B cell (primary cell): ENCODE results near the gene TJP3. TPM values are rescaled to one million over a fixed set of nuclear protein-coding genes. Genes with fewer than 3 reads are reported as not detected.

Experiments used
- ATAC-seq: fragments of 200-7000 bp; cut with Tn5 transposase; one replicate; pipeline ENCODE4 v1.10.0; 2021; ENCODE audit warnings: low read depth, mild to moderate bottlenecking, moderate number of reproducible peaks, moderate library complexity
- CTCF ChIA-PET: fragments of 350-600 bp; sonication (Branson Sonifier 250); formaldehyde crosslinking; loops from one replicate; lab custom pipeline; 2021; ENCODE audit warnings: antibody characterized with exemption, inconsistent platforms; lab: Charles Lee
- POLR2A ChIA-PET: fragments of 350-600 bp; sonication (Branson Sonifier 250); formaldehyde crosslinking; loops from one replicate; lab custom pipeline; 2021; ENCODE audit warnings: antibody characterized with exemption; lab: Charles Lee
- DNase-seq: peaks from one replicate; pipeline ENCODE4 v3.0.0; 2013
- H2AFZ ChIP-seq: 2 replicates; pipeline ENCODE4 v1.6.1; 2012; ENCODE audit warnings: mild to moderate bottlenecking, low read depth, low read length; ENCODE audit not compliant: insufficient read depth, poor library complexity, severe bottlenecking
- H3K27ac ChIP-seq, 2 donors: 1 replicate in 1 of 2; 2 replicates in 1 of 2; pipeline ENCODE4 v1.5.1; 2012 to 2013; ENCODE audit warnings: low read length in 2 of 2, mild to moderate bottlenecking in 2 of 2, moderate library complexity in 1 of 2
- H3K27me3 ChIP-seq, 4 experiments: fragments of 200-600 bp in 1 of 4; sonication (generic) in 1 of 4; replicated peaks in 1 of 4; 1 replicate in 2 of 4; 2 replicates in 2 of 4; pipeline versions ENCODE4 v1.6.1 to v1.7.0; 2013 to 2016; ENCODE audit warnings: low read length in 3 of 4, mild to moderate bottlenecking in 2 of 4, mixed read lengths in 1 of 4, moderate library complexity in 1 of 4; ENCODE audit not compliant: insufficient read depth in 4 of 4, control insufficient read depth in 3 of 4; ENCODE audit errors: control extremely low read depth in 1 of 4
- H3K36me3 ChIP-seq, 2 experiments: replicated peaks in 1 of 2; 1 replicate in 1 of 2; 2 replicates in 1 of 2; pipeline versions ENCODE4 v1.6.1 to v1.7.1; 2013; ENCODE audit warnings: low read length in 1 of 2; ENCODE audit not compliant: insufficient read depth in 2 of 2, control insufficient read depth in 1 of 2; ENCODE audit errors: control extremely low read depth in 1 of 2, extremely low read depth in 1 of 2
- H3K4me1 ChIP-seq, 2 donors: fragments of 200-600 bp in 1 of 2; sonication (generic) in 1 of 2; 1 replicate in 1 of 2; 2 replicates in 1 of 2; pipeline versions ENCODE4 v1.5.1 to v1.6.1; 2013 to 2017; ENCODE audit warnings: low read length in 2 of 2; ENCODE audit not compliant: control insufficient read depth in 2 of 2, insufficient read depth in 2 of 2
- H3K4me2 ChIP-seq: replicated peaks from 2 replicates; pipeline ENCODE3; 2012; ENCODE audit warnings: mild to moderate bottlenecking, low read depth, low read length; ENCODE audit not compliant: poor library complexity, severe bottlenecking
- H3K4me3 ChIP-seq, 5 experiments: fragments of 200-600 bp in 1 of 5; sonication (generic) in 1 of 5; 1 replicate in 3 of 5; 2 replicates in 2 of 5; pipeline versions ENCODE4 v1.5.1 to v1.7.0; 2011 to 2016; ENCODE audit warnings: low read length in 4 of 5, mild to moderate bottlenecking in 4 of 5, low read depth in 2 of 5, control low read depth in 1 of 5, moderate library complexity in 1 of 5; ENCODE audit not compliant: insufficient read depth in 1 of 5; ENCODE audit errors: control extremely low read depth in 1 of 5, extremely low read depth in 1 of 5
- H3K79me2 ChIP-seq: fragments of 200-600 bp; sonication (generic); one replicate; pipeline ENCODE4 v1.6.0; 2016; ENCODE audit warnings: low read length; ENCODE audit not compliant: control insufficient read depth, insufficient read depth
- H3K9ac ChIP-seq: fragments of 200-600 bp; sonication (generic); 2 replicates; pipeline ENCODE4 v1.6.1; 2017; ENCODE audit warnings: mild to moderate bottlenecking, low read length, moderate library complexity
- H3K9me3 ChIP-seq, 3 donors: one replicate each; pipeline versions ENCODE4 v1.6.1 to v1.7.1; 2013; ENCODE audit warnings: low read length in 2 of 3; ENCODE audit not compliant: control insufficient read depth in 2 of 3, insufficient read depth in 1 of 3; ENCODE audit errors: control extremely low read depth in 1 of 3
- H4K20me1 ChIP-seq: 2 replicates; pipeline ENCODE4 v1.6.0; 2012; ENCODE audit warnings: mild to moderate bottlenecking, low read length; ENCODE audit not compliant: insufficient read depth, control insufficient read depth, poor library complexity, severe bottlenecking
- H3K27ac Mint-ChIP-seq: one replicate; pipeline ENCODE4 v1.8.0; 2021; ENCODE audit warnings: mixed read lengths
- H3K27me3 Mint-ChIP-seq: one replicate; pipeline ENCODE4 v1.8.0; 2021; ENCODE audit warnings: mixed read lengths
- H3K4me1 Mint-ChIP-seq: one replicate; pipeline ENCODE4 v1.8.0; 2021; ENCODE audit warnings: mixed read lengths
- H3K4me3 Mint-ChIP-seq: one replicate; pipeline ENCODE4 v1.8.0; 2021; ENCODE audit warnings: mixed read lengths
- H3K9me3 Mint-ChIP-seq: one replicate; pipeline ENCODE4 v1.8.0; 2022; ENCODE audit warnings: mixed read lengths; ENCODE audit not compliant: insufficient read depth
- EZH2 ChIP-seq: IDR thresholded peaks from 2 replicates; pipeline ENCODE4 v1.6.1; 2012; ENCODE audit warnings: borderline replicate concordance, low read depth, mild to moderate bottlenecking, moderate library complexity, low read length; ENCODE audit not compliant: insufficient read depth, poor library complexity, severe bottlenecking
- WGBS: methylation state at CpG from one replicate; pipeline ENCODE4 v1.1.5; 2013; ENCODE audit warnings: missing lambda C conversion rate; ENCODE audit not compliant: insufficient coverage; 5-methylcytosine and 5-hydroxymethylcytosine counted together
- intact Hi-C: fragments of 100-400 bp; cut with micrococcal nuclease; formaldehyde crosslinking; loops from one replicate; pipeline ENCODE4 v1.10.0; 2022
- polyA plus RNA-seq: library from polyadenylated mRNA; depleted of rRNA; stranded (reverse); fragments of >200 nt; gene quantifications from 2 replicates; pipeline ENCODE4 v1.2.3, GENCODE V29; 2012
- total RNA-seq, 2 donors: library from RNA; stranded (reverse); fragments of 120-200 nt in 1 of 2; gene quantifications; 1 replicate in 1 of 2; 2 replicates in 1 of 2; pipeline versions ENCODE4 v1.2.3 to v1.2.4, GENCODE V29; 2013 to 2022
- TF ChIP-seq, protein P1 (sequence below): fragments of 200-600 bp; IDR thresholded peaks from one replicate; pipeline ENCODE4 v1.8.0; 2022; ENCODE audit warnings: antibody characterized with exemption, mild to moderate bottlenecking

The TJP3 gene
- total and polyA plus RNA-seq, 2 donors (not counting 1 experiment from before 2014, with no cell fraction given): 2.1 to 2.9 TPM

DNA sequence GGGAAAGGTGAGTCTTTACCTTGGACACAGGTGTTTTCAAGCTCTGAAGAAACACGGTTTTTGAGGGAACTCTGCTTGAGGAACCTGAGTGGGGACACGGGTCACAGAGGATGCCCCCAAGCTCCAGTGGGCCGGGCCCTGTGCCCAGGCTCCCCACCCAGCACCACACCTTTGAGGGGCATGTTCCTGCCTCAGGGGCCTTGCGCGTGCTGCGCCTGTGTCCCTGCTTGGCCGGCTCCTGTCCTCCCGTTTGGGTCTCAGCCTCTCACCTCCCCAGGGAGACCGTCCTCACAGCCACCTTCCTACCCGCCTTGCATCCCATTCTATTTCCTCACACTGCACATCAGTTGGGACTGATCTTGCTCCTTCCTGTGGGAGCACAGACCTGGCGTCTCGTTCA, 29.0 kb upstream of the TJP3 start:
- Mint-ChIP-seq H3K27ac (no peak overlapping the region), H3K27me3 (no peaks in the 10 kb centered on the region), H3K4me3 (no peak overlapping the region), H3K9me3 (no peaks in the 10 kb centered on the region), H3K4me1 (peaks cover 24% of the 10 kb centered on the region)
- peaks cover 80% of the 10 kb centered on the region for H4K20me1 ChIP-seq
- peaks cover 68% of the 10 kb centered on the region for H3K79me2 ChIP-seq
- no peak overlapping the region for H3K9ac ChIP-seq
- H3K4me2 ChIP-seq: no peak overlapping the region
- intact Hi-C loops: no loop called here
- H3K4me1 ChIP-seq: peaks cover 11 to 12% of the 10 kb centered on the region in 2 donors
- 88% methylated on average over 12 of the region's 12 CpGs for WGBS
- no peak overlapping the region for H3K4me3 ChIP-seq
- TF ChIP-seq, protein P1, sequence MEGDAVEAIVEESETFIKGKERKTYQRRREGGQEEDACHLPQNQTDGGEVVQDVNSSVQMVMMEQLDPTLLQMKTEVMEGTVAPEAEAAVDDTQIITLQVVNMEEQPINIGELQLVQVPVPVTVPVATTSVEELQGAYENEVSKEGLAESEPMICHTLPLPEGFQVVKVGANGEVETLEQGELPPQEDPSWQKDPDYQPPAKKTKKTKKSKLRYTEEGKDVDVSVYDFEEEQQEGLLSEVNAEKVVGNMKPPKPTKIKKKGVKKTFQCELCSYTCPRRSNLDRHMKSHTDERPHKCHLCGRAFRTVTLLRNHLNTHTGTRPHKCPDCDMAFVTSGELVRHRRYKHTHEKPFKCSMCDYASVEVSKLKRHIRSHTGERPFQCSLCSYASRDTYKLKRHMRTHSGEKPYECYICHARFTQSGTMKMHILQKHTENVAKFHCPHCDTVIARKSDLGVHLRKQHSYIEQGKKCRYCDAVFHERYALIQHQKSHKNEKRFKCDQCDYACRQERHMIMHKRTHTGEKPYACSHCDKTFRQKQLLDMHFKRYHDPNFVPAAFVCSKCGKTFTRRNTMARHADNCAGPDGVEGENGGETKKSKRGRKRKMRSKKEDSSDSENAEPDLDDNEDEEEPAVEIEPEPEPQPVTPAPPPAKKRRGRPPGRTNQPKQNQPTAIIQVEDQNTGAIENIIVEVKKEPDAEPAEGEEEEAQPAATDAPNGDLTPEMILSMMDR: no peak
- TF ChIP-seq EZH2: no peak
- ChIA-PET POLR2A (no interaction called here), CTCF (no interaction called here)
- no peak overlapping the region for H3K27ac ChIP-seq
- no peak overlapping the region for H2AFZ ChIP-seq
- H3K27me3 ChIP-seq: no peaks in the 10 kb centered on the region
- no peak for ATAC-seq
- DNase-seq: no peak
- no peaks in the 10 kb centered on the region for H3K36me3 ChIP-seq
- H3K9me3 ChIP-seq: peaks cover 0 to 1% (median 0%) of the 10 kb centered on the region in 3 donors

- ATAC-seq: no peak
- TF ChIP-seq EZH2: no peak
- TF ChIP-seq, protein P1: no peak
- Histone ChIP-seq H3K27me3 (no peaks in the 10 kb centered on the region), H3K4me3 (no peak overlapping the region), H2AFZ (no peak overlapping the region), H3K9me3 (peaks cover 0 to 6% (median 0%) of the 10 kb centered on the region in 3 donors), H3K79me2 (peaks cover 73% of the 10 kb centered on the region), H3K36me3 (no peaks in the 10 kb centered on the region), H3K27ac (no peak overlapping the region), H3K4me2 (no peak overlapping the region), H3K4me1 (peaks cover 15 to 16% of the 10 kb centered on the region in 2 donors), H3K9ac (no peak overlapping the region), H4K20me1 (peaks cover 83% of the 10 kb centered on the region)
- intact Hi-C loops: no loop called here
- no peak for DNase-seq
- Mint-ChIP-seq H3K27me3 (no peaks in the 10 kb centered on the region), H3K4me1 (peaks cover 28% of the 10 kb centered on the region), H3K4me3 (no peak overlapping the region), H3K9me3 (no peaks in the 10 kb centered on the region), H3K27ac (no peak overlapping the region)
- ChIA-PET CTCF (no interaction called here), POLR2A (no interaction called here)
- WGBS: 95% methylated on average over 13 of the region's 13 CpGs
These were observed 28.6 kb upstream of the TJP3 start for GRCh38 chr19:3679581-3679980.
